Loucy (cell line): ENCODE results near the gene ASCC1.

Experiments
- H2AFZ ChIP-seq: fragments of 200-600 bp; sonication (generic); 2 replicates; pipeline ENCODE4 v1.6.0; 2016; ENCODE audit warnings: antibody characterized with exemption, mild to moderate bottlenecking, low read length, moderate library complexity
- H3F3A ChIP-seq: fragments of 200-600 bp; 2 replicates; pipeline ENCODE4 v1.6.0; 2016; ENCODE audit warnings: antibody characterized with exemption, low read depth, mild to moderate bottlenecking
- H3K27me3 ChIP-seq: fragments of 200-600 bp; sonication (generic); 2 replicates; pipeline ENCODE4 v1.6.1; 2014; ENCODE audit warnings: low read length, mild to moderate bottlenecking; ENCODE audit not compliant: insufficient read depth, poor library complexity, severe bottlenecking
- H3K36me3 ChIP-seq: fragments of 200-600 bp; sonication (generic); 2 replicates; pipeline ENCODE4 v1.6.1; 2016; ENCODE audit warnings: low read length; ENCODE audit not compliant: insufficient read depth
- H3K4me1 ChIP-seq: fragments of 200-600 bp; sonication (generic); 2 replicates; pipeline ENCODE4 v1.5.1; 2014; ENCODE audit warnings: low read length, mild to moderate bottlenecking; ENCODE audit not compliant: insufficient read depth, poor library complexity, severe bottlenecking
- H3K4me2 ChIP-seq: fragments of 200-600 bp; sonication (generic); 2 replicates; pipeline ENCODE4 v1.6.0; 2014; ENCODE audit warnings: antibody characterized with exemption, low read length, low read depth, mild to moderate bottlenecking; ENCODE audit not compliant: poor library complexity, severe bottlenecking
- H3K4me3 ChIP-seq: fragments of 200-600 bp; sonication (generic); 2 replicates; pipeline ENCODE4 v1.5.1; 2014; ENCODE audit warnings: low read length, mild to moderate bottlenecking, mixed read lengths; ENCODE audit not compliant: poor library complexity, severe bottlenecking
- H3K79me2 ChIP-seq: fragments of 200-600 bp; sonication (generic); 2 replicates; pipeline ENCODE4 v1.6.1; 2014; ENCODE audit warnings: low read length; ENCODE audit not compliant: insufficient read depth
- H3K9ac ChIP-seq: fragments of 200-600 bp; sonication (generic); 2 replicates; pipeline ENCODE4 v1.6.0; 2014; ENCODE audit warnings: mild to moderate bottlenecking, low read depth, low read length, moderate library complexity; ENCODE audit not compliant: poor library complexity, severe bottlenecking
- H3K9me2 ChIP-seq: fragments of 200-600 bp; sonication (generic); replicated peaks from 2 replicates; pipeline ENCODE4 v1.6.1; 2016; ENCODE audit warnings: low read depth, low read length, mixed read lengths
- H3K9me3 ChIP-seq: fragments of 200-600 bp; sonication (generic); 2 replicates; pipeline ENCODE4 v1.6.1; 2014; ENCODE audit warnings: mild to moderate bottlenecking, antibody characterized with exemption, low read length, low read depth; ENCODE audit not compliant: insufficient read depth
- H4K20me1 ChIP-seq: fragments of 200-600 bp; sonication (generic); 2 replicates; pipeline ENCODE4 v1.6.0; 2014; ENCODE audit warnings: antibody characterized with exemption, low read length, mild to moderate bottlenecking; ENCODE audit not compliant: insufficient read depth, poor library complexity, severe bottlenecking
- CTCF ChIP-seq: fragments of 200-600 bp; sonication (generic); conservative IDR thresholded peaks from 2 replicates; pipeline ENCODE4 v1.5.1; 2014; ENCODE audit warnings: mild to moderate bottlenecking, antibody characterized with exemption, low read length
- EZH2phosphoT487 ChIP-seq: fragments of 200-600 bp; IDR thresholded peaks from 2 replicates; pipeline ENCODE4 v1.6.1; 2018; ENCODE audit warnings: antibody characterized with exemption, mild to moderate bottlenecking, moderate library complexity, borderline replicate concordance

Gene ASCC1

GRCh38 chr10:72146559-72147323, 69.3 kb downstream of the ASCC1 start:
- Histone ChIP-seq H3K4me3 (no peak overlapping the region), H3K36me3 (no peaks in the 10 kb centered on the region), H2AFZ (no peak overlapping the region), H3K4me1 (no peaks in the 10 kb centered on the region), H4K20me1 (no peaks in the 10 kb centered on the region), H3K9me3 (no peaks in the 10 kb centered on the region), H3K79me2 (peaks cover 4% of the 10 kb centered on the region; the same call in 1 of the 2 replicates), H3K9ac (no peak overlapping the region), H3K4me2 (no peak overlapping the region), H3K9me2 (no peaks in the 10 kb centered on the region), H3K27me3 (no peaks in the 10 kb centered on the region), H3F3A (no peaks in the 10 kb centered on the region)
- TF ChIP-seq CTCF (no peak), EZH2phosphoT487 (no peak)

- no peak overlapping the region for H3K9ac ChIP-seq
- H3K27me3 ChIP-seq: no peaks in the 10 kb centered on the region
Observed at GRCh38 chr10:72146071-72146470, 70.0 kb downstream of the ASCC1 start.

GRCh38 chr10:72145657-72146056, 70.4 kb downstream of the ASCC1 start:
- Histone ChIP-seq H3K27me3 (no peaks in the 10 kb centered on the region), H3K9me2 (no peaks in the 10 kb centered on the region), H3K9ac (no peak overlapping the region), H4K20me1 (no peaks in the 10 kb centered on the region), H3F3A (no peaks in the 10 kb centered on the region), H3K4me1 (no peaks in the 10 kb centered on the region), H3K36me3 (no peaks in the 10 kb centered on the region), H3K9me3 (no peaks in the 10 kb centered on the region), H3K79me2 (peaks cover 4% of the 10 kb centered on the region; the same call in 1 of the 2 replicates), H3K4me2 (no peak overlapping the region), H3K4me3 (no peak overlapping the region), H2AFZ (no peak overlapping the region)
- TF ChIP-seq CTCF (no peak), EZH2phosphoT487 (no peak)

More at GRCh38 chr10:72146071-72146470, 70.0 kb downstream of the ASCC1 start:
- Histone ChIP-seq H3K36me3 (no peaks in the 10 kb centered on the region), H4K20me1 (no peaks in the 10 kb centered on the region), H3K4me1 (no peaks in the 10 kb centered on the region), H3K4me3 (no peak overlapping the region), H3K9me2 (no peaks in the 10 kb centered on the region), H3K9me3 (no peaks in the 10 kb centered on the region), H3K4me2 (no peak overlapping the region), H3K79me2 (peaks cover 4% of the 10 kb centered on the region; the same call in 1 of the 2 replicates), H2AFZ (no peak overlapping the region), H3F3A (no peaks in the 10 kb centered on the region)
- no peak for TF ChIP-seq CTCF
